HK-2 (cell line): ENCODE results near the gene VSIG10L.

ENCODE experiments used
- DNase-seq: peaks from one replicate; pipeline ENCODE4 v3.0.0-alpha.2; 2018; ENCODE audit not compliant: unreplicated experiment

VSIG10L gene

GRCh38 chr19:51341976-51342580, at the start of gene VSIG10L:
Gene VSIG10L (minus strand): TSS chr19:51342139. CDS start chr19:51342124, 15 bp downstream.
- no peak for DNase-seq

GRCh38 chr19:51391073-51391611, 49.2 kb upstream of the VSIG10L start:
- no peak for DNase-seq

- no peak for DNase-seq
Observed at GRCh38 chr19:51389143-51389542, 47.2 kb upstream of the VSIG10L start.

GRCh38 chr19:51387924-51388389, 46.0 kb upstream of the VSIG10L start, which contains the start of gene LIM2:
Gene LIM2 (minus strand): TSS chr19:51387974. CDS start chr19:51387443, 531 bp downstream.
- DNase-seq = no peak

- DNase-seq = no peak
Observed at GRCh38 chr19:51386882-51387520, 45.1 kb upstream of the VSIG10L start.

GRCh38 chr19:51382004-51382403, 40.1 kb upstream of the VSIG10L start:
- no peak for DNase-seq

GRCh38 chr19:51380379-51380778, 38.4 kb upstream of the VSIG10L start:
- no peak for DNase-seq

- DNase-seq = no peak
Observed at GRCh38 chr19:51377422-51377821, 35.5 kb upstream of the VSIG10L start.

GRCh38 chr19:51375504-51376221, 33.7 kb upstream of the VSIG10L start:
- DNase-seq = no peak

GRCh38 chr19:51372649-51373504, 30.9 kb upstream of the VSIG10L start, which contains the start of gene NKG7:
Gene NKG7 (minus strand): TSS chr19:51372654. CDS start chr19:51372535, 119 bp downstream.
- DNase-seq = no peak

- DNase-seq = no peak
Observed at GRCh38 chr19:51372021-51372648, 30.2 kb upstream of the VSIG10L start.

GRCh38 chr19:51371186-51371690, 29.3 kb upstream of the VSIG10L start:
- no peak for DNase-seq

- no peak for DNase-seq
Observed at GRCh38 chr19:51370230-51370629, 28.3 kb upstream of the VSIG10L start.

- no peak for DNase-seq
Observed at GRCh38 chr19:51368366-51369282, 26.7 kb upstream of the VSIG10L start, which contains the start of gene CLDND2. Gene CLDND2 (minus strand): TSS chr19:51369003. CDS start chr19:51368577, 426 bp downstream.

- peak; percentile 100 for DNase-seq
Observed at GRCh38 chr19:51367565-51368365, 25.8 kb upstream of the VSIG10L start.

GRCh38 chr19:51367255-51367564, 25.3 kb upstream of the VSIG10L start:
- no peak for DNase-seq

GRCh38 chr19:51366389-51367254, 24.7 kb upstream of the VSIG10L start:
- peak; percentile 98 for DNase-seq

GRCh38 chr19:51365965-51366388, 24.0 kb upstream of the VSIG10L start, which contains the start of gene ETFB:
Gene ETFB (minus strand): TSS chr19:51366388. CDS start chr19:51366326, 62 bp downstream.
- DNase-seq = no peak
